ENCODE results near the gene PPP1R11.

DNA sequence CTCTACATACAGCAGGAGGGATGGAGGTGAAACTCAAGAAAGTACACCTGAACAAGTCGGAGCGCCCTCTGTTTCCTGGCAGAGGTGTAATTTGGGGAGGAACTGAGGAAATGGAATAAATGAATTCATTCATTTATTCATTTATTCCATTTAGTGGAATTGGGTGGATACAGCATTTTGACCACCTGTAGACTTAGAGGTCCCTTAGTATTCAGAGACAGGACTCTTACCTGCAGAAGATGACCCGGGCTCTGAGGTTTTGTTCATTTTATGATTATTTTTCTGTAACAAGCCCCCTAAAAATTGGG, 36.8 kb downstream of the PPP1R11 start:
- no peak for TF ChIP-seq CTCF (IDR thresholded peaks at IDR 0.05)
- no peak for TF ChIP-seq POLR2A (IDR thresholded peaks at IDR 0.05)
